Measurements from ENCODE around the gene EDC3. TPM values are rescaled to one million over a fixed set of nuclear protein-coding genes. Genes with fewer than 3 reads are reported as not detected.
A peak's percentile ranks its signal among the peaks of the same experiment; 100 is the strongest.

The EDC3 gene
- total and polyA plus RNA-seq, 9 of the 15 experiments (the other 6 are each of a cell fraction or from before 2014, with no cell fraction given) = 11.7 to 63.9 (median 32.8) TPM

DNA sequence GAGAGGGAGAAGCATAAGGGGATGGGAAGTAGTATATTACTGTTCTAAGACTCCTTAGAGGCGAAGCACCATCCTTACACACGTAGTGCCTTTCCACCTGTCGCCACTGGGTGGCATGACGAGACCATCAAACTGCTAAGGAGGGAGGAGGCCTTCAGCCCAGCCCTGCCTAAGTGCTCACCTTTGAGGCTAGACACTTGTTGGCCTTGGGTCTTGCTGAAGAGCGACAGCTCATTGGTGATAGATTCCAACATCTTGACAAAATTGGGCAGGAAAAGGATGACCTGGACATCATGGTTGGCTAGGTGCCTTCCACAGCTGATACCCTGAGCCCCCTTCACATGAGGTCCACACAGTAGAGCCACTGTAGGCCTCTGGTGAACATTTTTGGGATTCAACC lies 60.6 kb downstream of the EDC3 start (continued):
- TF ChIP-seq, protein P1, sequence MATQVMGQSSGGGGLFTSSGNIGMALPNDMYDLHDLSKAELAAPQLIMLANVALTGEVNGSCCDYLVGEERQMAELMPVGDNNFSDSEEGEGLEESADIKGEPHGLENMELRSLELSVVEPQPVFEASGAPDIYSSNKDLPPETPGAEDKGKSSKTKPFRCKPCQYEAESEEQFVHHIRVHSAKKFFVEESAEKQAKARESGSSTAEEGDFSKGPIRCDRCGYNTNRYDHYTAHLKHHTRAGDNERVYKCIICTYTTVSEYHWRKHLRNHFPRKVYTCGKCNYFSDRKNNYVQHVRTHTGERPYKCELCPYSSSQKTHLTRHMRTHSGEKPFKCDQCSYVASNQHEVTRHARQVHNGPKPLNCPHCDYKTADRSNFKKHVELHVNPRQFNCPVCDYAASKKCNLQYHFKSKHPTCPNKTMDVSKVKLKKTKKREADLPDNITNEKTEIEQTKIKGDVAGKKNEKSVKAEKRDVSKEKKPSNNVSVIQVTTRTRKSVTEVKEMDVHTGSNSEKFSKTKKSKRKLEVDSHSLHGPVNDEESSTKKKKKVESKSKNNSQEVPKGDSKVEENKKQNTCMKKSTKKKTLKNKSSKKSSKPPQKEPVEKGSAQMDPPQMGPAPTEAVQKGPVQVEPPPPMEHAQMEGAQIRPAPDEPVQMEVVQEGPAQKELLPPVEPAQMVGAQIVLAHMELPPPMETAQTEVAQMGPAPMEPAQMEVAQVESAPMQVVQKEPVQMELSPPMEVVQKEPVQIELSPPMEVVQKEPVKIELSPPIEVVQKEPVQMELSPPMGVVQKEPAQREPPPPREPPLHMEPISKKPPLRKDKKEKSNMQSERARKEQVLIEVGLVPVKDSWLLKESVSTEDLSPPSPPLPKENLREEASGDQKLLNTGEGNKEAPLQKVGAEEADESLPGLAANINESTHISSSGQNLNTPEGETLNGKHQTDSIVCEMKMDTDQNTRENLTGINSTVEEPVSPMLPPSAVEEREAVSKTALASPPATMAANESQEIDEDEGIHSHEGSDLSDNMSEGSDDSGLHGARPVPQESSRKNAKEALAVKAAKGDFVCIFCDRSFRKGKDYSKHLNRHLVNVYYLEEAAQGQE (IDR thresholded peaks at IDR 0.05; ENCODE audit: borderline replicate concordance) = peak; percentile 85
- TF ChIP-seq, protein P1 (CRISPR knock-in tag; IDR thresholded peaks at IDR 0.05; ENCODE audit: low read depth) = no peak
- TF ChIP-seq HDAC1 (IDR thresholded peaks at IDR 0.05) = no peak
- TF ChIP-seq ARID2 (IDR thresholded peaks at IDR 0.05) = peak; percentile 80
- TF ChIP-seq ARNT (IDR thresholded peaks at IDR 0.05) = 0 out of 4 replicates have a peak, but pooled peaks of 1 of the 2 experiments have one; percentile 41
- 0 out of 2 replicates have a peak, but pooled peaks have one; percentile 29 for TF ChIP-seq SMAD3 (CRISPR knock-in tag; conservative IDR thresholded peaks at IDR 0.05)
- TF ChIP-seq EWSR1 (IDR thresholded peaks at IDR 0.05; ENCODE audit: borderline replicate concordance, low read depth, partially characterized antibody) = no peak
- TF ChIP-seq RAD21 (CRISPR knock-in tag; conservative IDR thresholded peaks at IDR 0.05 in 1 of 2, IDR thresholded peaks at IDR 0.05 in 1 of 2) = peak; percentile 82 to 97
- TF ChIP-seq, protein P2, sequence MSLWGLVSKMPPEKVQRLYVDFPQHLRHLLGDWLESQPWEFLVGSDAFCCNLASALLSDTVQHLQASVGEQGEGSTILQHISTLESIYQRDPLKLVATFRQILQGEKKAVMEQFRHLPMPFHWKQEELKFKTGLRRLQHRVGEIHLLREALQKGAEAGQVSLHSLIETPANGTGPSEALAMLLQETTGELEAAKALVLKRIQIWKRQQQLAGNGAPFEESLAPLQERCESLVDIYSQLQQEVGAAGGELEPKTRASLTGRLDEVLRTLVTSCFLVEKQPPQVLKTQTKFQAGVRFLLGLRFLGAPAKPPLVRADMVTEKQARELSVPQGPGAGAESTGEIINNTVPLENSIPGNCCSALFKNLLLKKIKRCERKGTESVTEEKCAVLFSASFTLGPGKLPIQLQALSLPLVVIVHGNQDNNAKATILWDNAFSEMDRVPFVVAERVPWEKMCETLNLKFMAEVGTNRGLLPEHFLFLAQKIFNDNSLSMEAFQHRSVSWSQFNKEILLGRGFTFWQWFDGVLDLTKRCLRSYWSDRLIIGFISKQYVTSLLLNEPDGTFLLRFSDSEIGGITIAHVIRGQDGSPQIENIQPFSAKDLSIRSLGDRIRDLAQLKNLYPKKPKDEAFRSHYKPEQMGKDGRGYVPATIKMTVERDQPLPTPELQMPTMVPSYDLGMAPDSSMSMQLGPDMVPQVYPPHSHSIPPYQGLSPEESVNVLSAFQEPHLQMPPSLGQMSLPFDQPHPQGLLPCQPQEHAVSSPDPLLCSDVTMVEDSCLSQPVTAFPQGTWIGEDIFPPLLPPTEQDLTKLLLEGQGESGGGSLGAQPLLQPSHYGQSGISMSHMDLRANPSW (CRISPR knock-in tag; IDR thresholded peaks at IDR 0.05) = no peak
- TF ChIP-seq RB1 (IDR thresholded peaks at IDR 0.05; ENCODE audit: low read depth) = peak; percentile 32; the same call in 1 of the 2 replicates
- TF ChIP-seq RCOR1 (IDR thresholded peaks at IDR 0.05; ENCODE audit: borderline replicate concordance in 1 of 2, low read depth in 2 of 2, low read length in 2 of 2) = 0 out of 4 replicates have a peak, but pooled peaks of 1 of the 2 experiments have one; percentile 22
- TF ChIP-seq KLF13 (tag; IDR thresholded peaks at IDR 0.05; ENCODE audit: borderline replicate concordance, low read depth) = no peak
- peak; percentile 27; the same call in 1 of the 2 replicates for TF ChIP-seq CTBP1 (IDR thresholded peaks at IDR 0.05; ENCODE audit: borderline replicate concordance)
- 0 out of 2 replicates have a peak, but pooled peaks have one; percentile 10 for TF ChIP-seq CEBPG (CRISPR knock-in tag; IDR thresholded peaks at IDR 0.05)
- TF ChIP-seq CEBPG (tag; conservative IDR thresholded peaks at IDR 0.05 in 1 of 2, IDR thresholded peaks at IDR 0.05 in 1 of 2) = no peak
- TF ChIP-seq SMC3 (conservative IDR thresholded peaks at IDR 0.05; ENCODE audit: insufficient read depth, low read depth, low read length) = peak; percentile 96

Measured in K562 (cell line).